ENCODE measurements around the gene RAP1GAP2. TPM values are rescaled to one million over a fixed set of nuclear protein-coding genes. Genes with fewer than 3 reads are reported as not detected.

The RAP1GAP2 gene
- total RNA-seq, 1 donor from 2014 or later, result 30.4 TPM

DNA sequence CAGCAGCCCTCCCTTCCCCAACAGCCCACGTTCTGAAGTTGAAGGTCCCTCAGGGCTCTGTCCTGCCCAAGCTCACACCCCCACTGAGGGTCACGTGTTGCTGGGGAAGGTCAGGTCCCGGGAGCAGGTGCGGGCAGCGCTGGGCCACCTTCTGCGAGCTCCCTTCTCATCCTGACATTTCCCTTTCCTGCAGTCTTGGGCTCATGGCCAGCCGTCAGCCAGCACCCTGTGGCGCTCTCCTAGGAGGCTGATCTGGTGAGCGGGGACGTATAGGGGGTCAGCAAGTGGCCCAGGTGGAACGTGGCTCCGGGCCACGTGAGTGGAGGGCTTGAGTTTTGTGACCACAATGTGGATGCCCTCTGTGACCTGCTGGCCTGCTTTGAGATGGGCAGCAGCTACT lies 73.4 kb downstream of the RAP1GAP2 start:
- no peak for DNase-seq (ENCODE audit: low read depth)
- TF ChIP-seq, protein P1, sequence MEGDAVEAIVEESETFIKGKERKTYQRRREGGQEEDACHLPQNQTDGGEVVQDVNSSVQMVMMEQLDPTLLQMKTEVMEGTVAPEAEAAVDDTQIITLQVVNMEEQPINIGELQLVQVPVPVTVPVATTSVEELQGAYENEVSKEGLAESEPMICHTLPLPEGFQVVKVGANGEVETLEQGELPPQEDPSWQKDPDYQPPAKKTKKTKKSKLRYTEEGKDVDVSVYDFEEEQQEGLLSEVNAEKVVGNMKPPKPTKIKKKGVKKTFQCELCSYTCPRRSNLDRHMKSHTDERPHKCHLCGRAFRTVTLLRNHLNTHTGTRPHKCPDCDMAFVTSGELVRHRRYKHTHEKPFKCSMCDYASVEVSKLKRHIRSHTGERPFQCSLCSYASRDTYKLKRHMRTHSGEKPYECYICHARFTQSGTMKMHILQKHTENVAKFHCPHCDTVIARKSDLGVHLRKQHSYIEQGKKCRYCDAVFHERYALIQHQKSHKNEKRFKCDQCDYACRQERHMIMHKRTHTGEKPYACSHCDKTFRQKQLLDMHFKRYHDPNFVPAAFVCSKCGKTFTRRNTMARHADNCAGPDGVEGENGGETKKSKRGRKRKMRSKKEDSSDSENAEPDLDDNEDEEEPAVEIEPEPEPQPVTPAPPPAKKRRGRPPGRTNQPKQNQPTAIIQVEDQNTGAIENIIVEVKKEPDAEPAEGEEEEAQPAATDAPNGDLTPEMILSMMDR (conservative IDR thresholded peaks at IDR 0.05; ENCODE audit: low read depth, low read length), result no peak
- no peak overlapping the region for H3K4me3 ChIP-seq (ENCODE audit: low read depth, low read length)

DNA sequence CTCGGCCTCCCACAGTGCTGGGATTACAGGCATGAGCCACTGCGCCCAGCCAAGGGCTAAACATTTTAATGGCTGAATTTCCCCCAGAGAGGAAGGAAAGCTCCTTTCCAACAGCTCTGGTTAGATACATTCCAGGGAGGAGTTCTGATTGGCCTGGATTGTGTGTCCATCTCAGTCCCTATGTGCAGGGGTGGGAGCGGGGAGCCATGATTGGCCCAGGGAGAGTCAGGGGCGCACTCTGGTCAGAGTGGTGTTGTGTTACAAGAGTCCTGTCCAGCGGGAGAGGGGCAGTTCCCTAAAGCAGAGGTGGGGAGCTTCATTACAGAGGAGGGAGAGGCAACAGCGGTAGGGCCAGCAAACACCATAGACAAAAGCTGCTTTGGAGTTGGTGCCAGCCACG lies 75.0 kb downstream of the RAP1GAP2 start:
- DNase-seq (ENCODE audit: low read depth), result no peak
- TF ChIP-seq, protein P1 (conservative IDR thresholded peaks at IDR 0.05; ENCODE audit: low read depth, low read length), result no peak
- H3K4me3 ChIP-seq (ENCODE audit: low read depth, low read length), result no peak overlapping the region

DNA sequence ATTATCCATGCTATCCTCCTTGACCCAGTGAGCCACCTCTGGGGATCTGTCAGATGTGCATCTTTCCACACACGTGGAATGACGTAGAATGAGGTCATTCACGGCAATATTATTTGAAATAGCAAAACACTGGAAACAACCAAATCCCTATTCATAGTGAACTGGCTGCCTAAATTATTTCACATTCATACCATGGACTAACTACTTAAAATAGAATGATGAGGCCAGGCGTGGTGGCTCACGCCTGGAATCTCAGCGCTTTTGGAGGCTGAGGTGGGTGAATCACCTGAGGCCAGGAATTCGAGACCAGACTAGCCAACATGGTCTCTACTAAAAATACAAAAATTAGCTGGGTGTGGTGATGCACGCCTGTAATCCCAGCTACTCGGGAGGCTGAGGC lies 75.5 kb downstream of the RAP1GAP2 start:
- TF ChIP-seq, protein P1 (conservative IDR thresholded peaks at IDR 0.05; ENCODE audit: low read depth, low read length), result no peak
- no peak overlapping the region for H3K4me3 ChIP-seq (ENCODE audit: low read depth, low read length)
- no peak for DNase-seq (ENCODE audit: low read depth)

DNA sequence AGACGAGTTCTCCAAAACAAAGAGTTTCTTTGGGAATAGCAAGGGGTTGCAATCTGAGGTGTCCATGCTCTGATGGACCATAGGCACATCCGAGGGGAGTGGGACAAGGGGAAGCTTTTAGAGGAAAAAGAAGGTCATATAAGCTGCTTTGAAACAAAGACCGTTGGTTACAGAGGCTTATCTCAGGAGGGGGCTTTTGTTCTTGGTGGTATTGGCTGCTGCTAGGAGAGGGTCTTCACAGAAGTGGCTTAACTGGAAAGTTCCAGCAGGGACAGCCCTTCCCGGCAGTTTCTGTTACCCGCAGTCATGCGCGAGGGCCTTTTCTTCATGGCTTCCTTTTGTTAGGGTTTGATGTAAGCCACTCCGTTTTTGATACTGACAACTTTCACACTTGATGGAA lies 76.0 kb downstream of the RAP1GAP2 start:
- TF ChIP-seq, protein P1 (conservative IDR thresholded peaks at IDR 0.05; ENCODE audit: low read depth, low read length), result no peak
- no peak overlapping the region for H3K4me3 ChIP-seq (ENCODE audit: low read depth, low read length)
- DNase-seq (ENCODE audit: low read depth), result no peak

DNA sequence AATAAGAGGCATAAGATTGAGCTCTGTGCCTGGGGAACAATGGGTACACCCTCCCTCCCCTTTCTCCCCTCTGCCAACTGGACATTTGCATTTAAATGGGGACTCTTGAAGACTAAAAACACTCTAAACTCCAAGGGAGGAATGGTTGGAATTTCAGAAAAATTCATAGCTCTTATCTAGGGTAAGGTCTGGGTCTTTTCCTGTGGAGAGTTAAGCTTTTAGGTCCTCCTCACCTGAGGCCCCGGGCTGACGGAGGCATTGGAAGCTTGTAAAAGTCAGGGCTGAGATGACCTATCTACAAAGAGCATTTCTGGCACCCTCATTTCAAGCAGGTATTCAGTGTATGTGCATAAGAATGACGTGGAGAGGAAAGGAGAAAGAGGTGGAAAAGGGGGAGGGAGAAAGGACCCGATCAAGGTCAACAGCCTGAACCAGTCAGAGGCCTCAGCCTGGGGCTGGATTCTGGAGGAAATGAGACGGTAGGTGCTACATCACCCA lies 78.0 kb downstream of the RAP1GAP2 start:
- DNase-seq (ENCODE audit: low read depth), result no peak
- TF ChIP-seq, protein P1 (conservative IDR thresholded peaks at IDR 0.05; ENCODE audit: low read depth, low read length), result no peak
- no peak overlapping the region for H3K4me3 ChIP-seq (ENCODE audit: low read depth, low read length)

DNA sequence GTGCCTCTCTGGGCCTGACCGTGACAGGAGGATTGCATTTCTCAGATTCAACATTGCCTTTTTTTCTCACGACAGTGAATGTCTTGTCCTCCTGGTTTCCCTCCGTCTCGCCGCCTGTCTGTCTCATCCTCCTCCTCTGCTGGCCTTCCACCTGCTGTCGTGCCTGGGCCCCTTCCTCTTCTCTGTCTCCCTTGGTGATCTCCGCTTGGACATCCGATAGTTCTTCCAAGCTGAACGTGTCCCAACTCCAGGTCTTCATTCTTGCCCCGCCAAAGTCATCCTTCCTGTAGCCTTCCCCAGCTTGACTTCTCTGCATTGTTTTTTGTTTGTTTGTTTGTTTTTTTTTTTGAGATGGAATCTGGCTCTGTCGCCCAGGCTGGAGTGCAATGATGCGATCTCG lies 79.4 kb downstream of the RAP1GAP2 start:
- TF ChIP-seq, protein P1 (conservative IDR thresholded peaks at IDR 0.05; ENCODE audit: low read depth, low read length), result no peak
- DNase-seq (ENCODE audit: low read depth), result no peak
- no peak overlapping the region for H3K4me3 ChIP-seq (ENCODE audit: low read depth, low read length)

DNA sequence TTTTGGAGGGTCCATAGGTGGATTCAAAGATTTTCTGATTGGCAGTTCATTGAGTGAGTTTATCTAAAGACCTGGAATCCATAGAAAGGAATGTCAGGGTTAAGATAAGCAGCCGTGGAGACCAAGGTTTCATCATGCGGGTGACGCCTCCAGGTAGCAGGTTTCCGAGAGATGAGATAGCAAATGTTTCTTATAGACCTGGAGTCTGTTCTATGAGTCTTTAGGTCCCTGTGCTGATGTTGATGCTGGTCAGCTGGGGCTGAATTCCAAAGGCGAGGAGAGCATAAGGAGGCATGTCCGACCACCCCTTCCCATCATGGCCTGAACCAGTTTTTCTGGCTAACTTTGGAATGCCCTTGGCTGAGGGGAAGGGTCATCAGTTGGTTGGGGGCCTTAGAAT lies 80.2 kb downstream of the RAP1GAP2 start:
- no peak for DNase-seq (ENCODE audit: low read depth)
- TF ChIP-seq, protein P1 (conservative IDR thresholded peaks at IDR 0.05; ENCODE audit: low read depth, low read length), result no peak
- H3K4me3 ChIP-seq (ENCODE audit: low read depth, low read length), result no peak overlapping the region
